Measurements from ENCODE around the gene CHRNA4.
"Not testable (repeated sequence)": the region's sequence is repeated elsewhere in the genome, so short reads cannot be mapped to it uniquely, and the experiment has no call there.

The CHRNA4 gene

DNA sequence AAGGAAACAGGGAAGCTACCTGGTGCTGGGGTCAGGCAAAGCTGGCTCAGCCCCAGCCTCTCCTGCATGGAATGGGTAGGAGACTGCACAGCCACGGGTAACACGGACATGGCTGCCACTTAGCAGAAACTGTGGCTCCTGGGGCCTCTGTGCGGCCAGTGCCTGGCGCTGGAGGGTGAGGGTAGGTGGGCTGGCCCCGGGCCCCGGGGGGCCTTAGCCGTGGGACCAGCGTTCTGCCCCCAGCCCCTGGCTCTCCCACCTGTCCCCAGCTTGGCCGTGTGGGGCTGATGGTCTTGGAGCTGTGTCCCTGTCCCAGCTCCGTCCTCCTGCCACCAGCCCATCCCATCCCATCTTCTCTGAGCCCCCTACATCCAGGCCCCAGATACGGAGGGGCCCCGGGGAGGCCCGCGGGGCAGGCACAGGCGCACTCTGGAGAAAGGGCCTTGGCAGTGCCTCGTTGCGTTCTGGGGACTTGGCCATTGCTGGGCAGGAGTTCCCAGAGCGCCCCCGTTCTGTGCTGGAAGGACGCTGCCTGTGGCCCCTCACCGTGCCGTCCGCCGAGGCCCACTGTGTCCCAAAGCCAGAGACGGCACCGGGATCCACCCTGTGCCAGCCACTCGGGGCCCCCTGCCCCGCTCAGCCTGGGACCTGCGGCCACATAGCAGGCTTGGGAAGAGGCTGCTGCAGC, 12.2 kb downstream of the CHRNA4 start:
- Histone ChIP-seq H3K4me3 (ENCODE audit: low read length) (no peak overlapping the region), H3K4me1 (ENCODE audit: control insufficient read depth, low read depth, low read length) (no peaks in the 10 kb centered on the region), H3K27ac (ENCODE audit: low read length) (no peak overlapping the region), H3K9me3 (ENCODE audit: control insufficient read depth, low read depth, low read length) (no peaks in the 10 kb centered on the region), H3K9ac (ENCODE audit: low read length) (no peak overlapping the region), H3K27me3 (ENCODE audit: control insufficient read depth, insufficient read depth, low read length) (no peaks in the 10 kb centered on the region), H3K36me3 (ENCODE audit: control insufficient read depth, low read depth, low read length) (no peaks in the 10 kb centered on the region)

DNA sequence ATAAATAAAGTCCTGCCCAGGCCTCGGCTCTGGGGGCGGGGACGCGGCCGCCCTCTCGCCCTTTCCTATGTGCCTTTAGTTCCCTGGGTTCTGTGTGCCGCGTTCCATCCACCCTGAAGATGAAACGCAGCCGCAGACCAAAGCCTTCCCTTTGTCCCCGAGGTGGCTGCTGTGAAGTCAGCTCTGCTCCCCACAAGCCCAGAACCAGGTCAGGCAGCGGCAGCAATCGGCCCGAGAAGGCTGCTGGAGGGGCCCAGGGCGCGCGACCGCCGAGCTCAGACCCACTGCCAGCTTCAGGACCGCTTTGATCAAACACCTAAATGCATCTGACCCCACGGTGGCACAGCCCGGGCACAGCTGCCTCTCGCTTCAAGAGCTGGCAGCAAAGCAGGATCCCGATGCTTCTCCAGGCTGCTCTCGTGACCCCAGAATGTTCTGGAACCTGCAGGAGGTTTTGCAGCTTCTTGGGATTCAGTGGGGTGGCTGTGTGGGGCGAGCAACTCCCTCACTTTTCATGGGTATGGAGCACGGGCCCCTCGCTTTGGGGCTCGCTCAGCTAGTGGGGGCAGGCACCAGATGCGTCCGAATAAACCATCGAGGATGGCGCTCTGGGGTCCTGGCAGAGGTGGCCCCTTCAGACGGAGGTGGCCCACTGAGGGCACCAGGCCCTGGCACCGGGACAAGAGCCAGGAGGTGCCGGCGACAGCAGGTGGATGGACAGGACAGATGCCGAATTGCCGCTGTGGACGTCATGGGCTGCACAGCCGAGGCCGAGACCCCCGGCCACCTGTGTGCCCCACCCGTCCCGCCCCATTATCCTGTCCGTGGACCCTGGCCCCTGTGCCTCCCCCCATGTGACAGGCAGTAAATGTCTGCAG, 13.0 kb downstream of the CHRNA4 start:
- no peaks in the 10 kb centered on the region for H3K9me3 ChIP-seq (ENCODE audit: control insufficient read depth, low read depth, low read length)
- H3K27ac ChIP-seq (ENCODE audit: low read length), result no peak overlapping the region
- no peaks in the 10 kb centered on the region for H3K36me3 ChIP-seq (ENCODE audit: control insufficient read depth, low read depth, low read length)
- no peaks in the 10 kb centered on the region for H3K4me1 ChIP-seq (ENCODE audit: control insufficient read depth, low read depth, low read length)
- H3K9ac ChIP-seq (ENCODE audit: low read length), result no peak overlapping the region
- H3K4me3 ChIP-seq (ENCODE audit: low read length), result no peak overlapping the region
- no peaks in the 10 kb centered on the region for H3K27me3 ChIP-seq (ENCODE audit: control insufficient read depth, insufficient read depth, low read length)

DNA sequence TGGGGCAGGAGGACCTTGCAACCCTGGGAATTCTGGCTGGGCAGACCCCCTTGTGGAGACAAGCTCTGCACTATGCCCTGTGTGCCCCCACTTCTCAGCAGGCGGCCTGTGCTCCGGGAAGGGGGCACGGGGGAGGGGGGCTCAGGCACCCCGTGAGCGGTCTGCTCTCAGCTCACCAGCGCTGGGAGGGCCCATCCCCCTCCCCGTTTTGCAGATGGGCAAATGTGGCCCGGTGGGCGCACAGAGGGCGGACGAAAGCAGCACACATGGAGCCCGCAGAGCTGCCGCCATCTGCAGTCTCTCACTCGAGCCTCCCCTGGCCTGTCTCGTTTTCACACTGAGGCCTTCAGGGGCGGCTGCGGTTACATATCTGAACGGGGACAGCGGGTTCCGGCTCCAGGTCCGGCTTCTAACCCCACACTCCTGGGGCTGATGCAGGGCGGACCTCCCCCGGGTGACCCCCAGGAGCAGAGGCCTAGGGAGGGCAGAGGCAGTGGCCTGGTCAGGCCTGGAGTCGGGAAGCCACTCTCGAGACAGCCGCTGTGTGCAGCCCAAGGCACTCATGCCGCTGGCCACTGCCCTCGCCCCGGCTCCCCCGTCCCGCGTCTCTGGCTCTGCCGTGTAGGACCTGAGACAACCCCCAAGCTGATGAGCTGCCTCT, 13.9 kb downstream of the CHRNA4 start:
- H3K4me1 ChIP-seq (ENCODE audit: control insufficient read depth, low read depth, low read length), result no peaks in the 10 kb centered on the region
- H3K27me3 ChIP-seq (ENCODE audit: control insufficient read depth, insufficient read depth, low read length), result no peaks in the 10 kb centered on the region
- no peaks in the 10 kb centered on the region for H3K36me3 ChIP-seq (ENCODE audit: control insufficient read depth, low read depth, low read length)
- H3K27ac ChIP-seq (ENCODE audit: low read length), result no peak overlapping the region
- no peaks in the 10 kb centered on the region for H3K9me3 ChIP-seq (ENCODE audit: control insufficient read depth, low read depth, low read length)
- H3K9ac ChIP-seq (ENCODE audit: low read length), result no peak overlapping the region
- H3K4me3 ChIP-seq (ENCODE audit: low read length), result no peak overlapping the region

DNA sequence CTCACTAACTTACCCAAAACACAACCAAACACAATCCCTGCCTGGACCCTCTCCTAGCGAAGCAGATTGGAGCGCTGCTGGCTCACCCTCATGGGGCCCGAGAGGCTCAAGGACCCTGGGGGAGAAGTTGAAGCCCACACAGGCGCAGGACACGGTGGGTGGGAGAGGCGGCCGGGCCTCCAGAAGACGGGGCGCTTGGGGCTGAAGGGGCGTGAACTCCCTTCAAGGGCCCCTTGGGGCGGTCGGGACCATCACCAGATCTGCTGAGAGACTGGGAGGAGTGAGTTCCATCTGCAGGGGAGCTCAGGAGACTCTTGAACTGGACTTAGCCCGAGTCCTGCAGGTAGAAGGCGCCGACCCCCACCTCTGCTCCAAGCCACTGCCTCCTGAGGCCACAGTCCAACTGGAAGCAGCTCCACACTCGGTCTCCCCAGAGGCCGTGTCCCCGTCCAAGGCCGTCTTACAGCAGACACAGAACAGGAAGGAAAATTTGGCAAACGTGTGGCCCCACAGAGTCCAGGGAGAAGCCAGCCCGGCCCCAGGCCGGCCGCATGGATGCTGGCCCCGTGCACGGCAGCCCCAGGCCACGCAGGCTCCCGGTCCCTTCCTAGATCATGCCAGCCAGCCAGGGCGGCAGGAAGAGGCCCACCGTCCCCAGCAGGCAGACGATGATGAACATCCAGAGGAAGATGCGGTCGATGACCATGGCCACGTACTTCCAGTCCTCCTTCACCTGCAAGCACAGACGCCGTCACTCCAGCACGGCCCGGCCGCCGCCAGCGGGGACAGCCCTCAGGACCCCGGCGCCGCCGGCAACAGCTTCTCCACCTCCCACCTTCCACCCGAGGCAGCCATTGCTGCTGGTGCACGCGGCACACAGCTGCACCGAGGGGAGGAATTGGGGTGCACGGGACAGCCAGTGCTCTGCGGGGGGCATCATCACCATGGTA, 14.7 kb downstream of the CHRNA4 start:
- Histone ChIP-seq H3K4me3 (ENCODE audit: low read length) (no peak overlapping the region), H3K27me3 (ENCODE audit: control insufficient read depth, insufficient read depth, low read length) (no peaks in the 10 kb centered on the region), H3K4me1 (ENCODE audit: control insufficient read depth, low read depth, low read length) (no peaks in the 10 kb centered on the region), H3K27ac (ENCODE audit: low read length) (no peak overlapping the region), H3K9me3 (ENCODE audit: control insufficient read depth, low read depth, low read length) (no peaks in the 10 kb centered on the region), H3K9ac (ENCODE audit: low read length) (no peak overlapping the region), H3K36me3 (ENCODE audit: control insufficient read depth, low read depth, low read length) (no peaks in the 10 kb centered on the region)

DNA sequence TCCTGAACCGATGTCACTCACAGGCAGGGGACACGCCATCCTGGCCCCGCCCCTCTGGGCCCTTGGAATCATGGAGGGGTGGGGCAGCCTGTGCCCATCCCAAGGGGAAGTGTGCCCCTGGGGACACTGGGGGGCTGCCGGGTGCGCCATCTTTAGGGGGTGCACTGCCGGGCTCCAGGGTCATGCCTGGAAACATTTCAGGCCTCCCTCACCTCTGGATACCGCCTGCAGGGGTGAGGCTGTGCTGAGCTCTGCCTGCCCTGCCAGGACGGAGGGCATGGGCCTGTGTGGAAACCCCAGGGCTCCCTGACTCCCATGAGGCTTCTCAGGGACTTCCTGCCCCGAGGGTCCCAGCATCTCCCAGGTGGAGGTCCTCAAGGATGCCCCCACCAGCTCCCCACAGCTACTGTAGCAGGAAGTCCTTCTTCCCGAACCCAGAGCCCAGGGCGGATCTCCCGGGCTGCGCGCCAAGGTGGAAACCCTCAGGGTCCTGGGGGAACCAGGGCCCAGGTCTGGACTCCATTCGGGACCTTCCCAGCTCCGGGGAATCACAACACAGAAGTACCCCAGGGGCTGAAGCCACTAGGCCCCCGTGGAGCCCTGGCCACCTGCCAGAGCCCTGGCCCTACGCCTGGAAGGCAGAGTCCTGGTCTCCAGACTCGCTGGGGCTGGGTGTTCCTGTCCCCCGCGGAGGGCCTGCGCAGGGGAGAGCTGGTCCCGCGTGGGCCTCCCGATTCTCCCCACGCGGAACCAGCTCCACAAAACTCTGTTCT, 15.6 kb downstream of the CHRNA4 start:
- Histone ChIP-seq H3K36me3 (ENCODE audit: control insufficient read depth, low read depth, low read length) (no peaks in the 10 kb centered on the region), H3K27ac (ENCODE audit: low read length) (no peak overlapping the region), H3K9me3 (ENCODE audit: control insufficient read depth, low read depth, low read length) (no peaks in the 10 kb centered on the region), H3K27me3 (ENCODE audit: control insufficient read depth, insufficient read depth, low read length) (no peaks in the 10 kb centered on the region), H3K9ac (ENCODE audit: low read length) (no peak overlapping the region), H3K4me1 (ENCODE audit: control insufficient read depth, low read depth, low read length) (no peaks in the 10 kb centered on the region), H3K4me3 (ENCODE audit: low read length) (no peak overlapping the region)

DNA sequence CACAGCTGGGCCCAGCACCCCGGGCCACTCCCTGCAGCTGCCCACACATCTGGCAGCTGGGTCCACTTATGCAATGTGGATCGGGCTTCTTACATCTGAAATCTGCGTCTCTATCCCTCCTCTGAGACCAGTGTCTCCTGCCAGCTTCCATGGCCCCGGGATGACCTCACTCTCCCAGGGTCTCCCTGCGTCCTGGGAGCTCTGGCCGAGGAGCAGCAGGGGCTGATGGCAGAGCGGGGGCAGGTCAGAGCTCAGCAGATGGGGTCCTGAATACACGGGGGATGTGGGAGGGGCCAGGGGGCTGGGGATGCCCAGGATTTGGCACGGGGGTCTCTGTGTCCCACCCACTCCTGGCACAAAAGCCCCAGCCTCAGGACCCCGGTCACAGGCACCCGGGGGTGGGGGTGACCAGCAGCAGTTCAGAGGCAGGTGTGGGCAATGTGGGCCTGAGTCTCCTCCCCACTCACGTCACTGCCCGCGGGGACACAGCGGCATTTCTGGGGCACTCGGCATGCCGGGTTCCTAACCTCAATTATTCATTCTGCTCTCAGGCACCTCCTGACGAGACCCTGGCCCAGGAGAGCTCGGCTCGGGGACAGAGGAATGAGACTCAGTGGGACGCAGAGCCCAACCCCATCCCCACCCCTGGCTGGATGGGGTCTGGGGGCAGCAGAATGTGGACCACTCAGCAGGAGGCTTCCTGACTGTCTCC, 16.4 kb downstream of the CHRNA4 start:
- Histone ChIP-seq H3K4me3 (ENCODE audit: low read length) (no peak overlapping the region), H3K27ac (ENCODE audit: low read length) (no peak overlapping the region), H3K4me1 (ENCODE audit: control insufficient read depth, low read depth, low read length) (no peaks in the 10 kb centered on the region), H3K27me3 (ENCODE audit: control insufficient read depth, insufficient read depth, low read length) (no peaks in the 10 kb centered on the region), H3K36me3 (ENCODE audit: control insufficient read depth, low read depth, low read length) (no peaks in the 10 kb centered on the region), H3K9me3 (ENCODE audit: control insufficient read depth, low read depth, low read length) (no peaks in the 10 kb centered on the region), H3K9ac (ENCODE audit: low read length) (no peak overlapping the region)

DNA sequence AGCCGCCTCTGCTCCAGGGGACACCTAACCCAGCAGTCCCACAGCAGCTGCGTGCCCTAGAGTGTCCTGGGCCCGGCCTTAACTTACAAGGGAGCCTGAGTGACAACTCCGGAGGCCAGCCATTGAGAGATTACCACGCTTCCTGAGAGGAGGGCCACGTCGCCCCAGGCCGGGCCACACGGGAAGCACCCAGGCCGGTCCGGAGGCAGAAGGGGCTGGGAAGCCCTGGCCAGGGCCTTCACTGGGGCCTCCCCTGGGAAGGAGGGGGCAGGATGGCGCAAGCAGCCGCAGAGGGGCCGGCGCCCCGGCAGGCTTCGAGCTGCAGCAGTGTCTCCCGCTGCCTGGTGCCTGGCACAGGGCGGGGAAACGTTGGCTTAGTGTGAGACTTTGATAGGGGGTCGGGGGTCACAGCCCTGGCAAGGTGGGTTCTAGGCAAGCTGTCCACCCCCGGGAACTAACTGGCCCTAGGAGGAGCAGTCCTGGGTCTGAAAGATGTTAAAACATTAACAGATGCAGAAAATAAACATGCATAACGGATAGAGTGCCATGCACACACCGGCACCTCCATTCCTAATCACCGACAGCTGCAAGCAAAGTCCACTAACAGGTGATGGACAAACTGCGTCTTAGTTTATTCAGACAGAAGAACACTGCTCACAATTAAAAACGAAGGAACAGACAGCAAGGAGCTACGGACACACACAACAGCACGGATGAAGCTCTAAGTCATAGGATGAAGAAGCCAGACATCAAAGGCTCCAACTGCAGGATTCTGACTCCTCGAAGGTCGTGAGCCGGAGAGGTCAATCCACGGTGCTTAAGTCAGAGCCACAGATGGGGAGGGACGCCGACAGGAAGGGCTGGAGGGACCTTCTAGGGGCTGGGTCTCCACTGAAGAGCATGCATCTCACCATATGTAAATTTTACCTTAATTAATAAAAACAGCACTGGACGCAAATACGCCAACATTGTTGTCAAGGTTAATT, 17.4 kb downstream of the CHRNA4 start:
- Histone ChIP-seq H3K36me3 (ENCODE audit: control insufficient read depth, low read depth, low read length) (no peaks in the 10 kb centered on the region), H3K4me3 (ENCODE audit: low read length) (no peak overlapping the region), H3K27me3 (ENCODE audit: control insufficient read depth, insufficient read depth, low read length) (no peaks in the 10 kb centered on the region), H3K27ac (ENCODE audit: low read length) (no peak overlapping the region), H3K9me3 (ENCODE audit: control insufficient read depth, low read depth, low read length) (no peaks in the 10 kb centered on the region), H3K4me1 (ENCODE audit: control insufficient read depth, low read depth, low read length) (no peaks in the 10 kb centered on the region), H3K9ac (ENCODE audit: low read length) (no peak overlapping the region)

DNA sequence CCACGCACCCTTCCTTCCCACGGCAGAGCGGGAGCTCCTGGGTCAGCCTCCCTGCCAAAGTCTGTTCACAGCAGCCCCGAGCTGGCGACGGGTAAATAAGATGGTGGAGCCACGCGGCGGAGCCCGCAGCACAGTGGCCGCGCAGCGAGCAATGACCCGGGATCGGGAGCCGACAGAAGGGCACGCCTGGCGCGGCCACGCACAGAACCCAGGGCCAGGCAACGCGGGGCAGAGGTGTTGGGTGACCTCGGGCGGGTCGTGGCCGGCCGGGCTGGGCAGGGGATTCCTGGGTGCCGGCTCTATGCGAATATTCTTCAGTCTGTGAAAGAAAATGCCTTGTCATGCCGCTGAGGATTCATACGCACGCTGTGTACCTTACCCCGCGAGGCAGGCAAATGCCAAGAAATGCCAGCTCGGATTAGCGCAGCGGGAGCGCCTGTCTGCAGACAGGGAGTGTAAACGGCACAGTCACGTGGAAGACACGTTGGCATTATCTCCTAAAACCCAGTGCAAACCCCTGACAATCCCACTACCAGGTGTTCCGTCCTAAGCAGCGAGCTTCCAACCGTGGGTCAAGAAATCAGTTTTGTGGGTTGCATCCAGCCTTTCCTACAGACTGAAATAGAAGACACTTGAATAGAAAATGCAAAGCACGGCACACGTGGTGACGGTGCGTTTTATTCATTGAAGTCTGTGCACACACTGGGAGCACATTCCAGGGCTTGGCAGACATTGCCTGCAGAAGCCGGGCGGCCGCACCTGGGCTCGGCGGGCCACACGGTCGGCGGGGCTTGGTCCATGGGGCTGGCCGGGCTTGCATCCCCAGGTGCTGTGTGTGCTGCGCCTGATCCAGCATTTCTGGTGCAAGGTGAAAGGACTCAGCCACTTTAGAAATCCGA, 18.3 kb downstream of the CHRNA4 start:
- Histone ChIP-seq H3K9ac (ENCODE audit: low read length) (no peak overlapping the region), H3K9me3 (ENCODE audit: control insufficient read depth, low read depth, low read length) (no peaks in the 10 kb centered on the region), H3K36me3 (ENCODE audit: control insufficient read depth, low read depth, low read length) (no peaks in the 10 kb centered on the region), H3K27me3 (ENCODE audit: control insufficient read depth, insufficient read depth, low read length) (peaks cover 3% of the 10 kb centered on the region), H3K27ac (ENCODE audit: low read length) (no peak overlapping the region), H3K4me1 (ENCODE audit: control insufficient read depth, low read depth, low read length) (no peaks in the 10 kb centered on the region), H3K4me3 (ENCODE audit: low read length) (no peak overlapping the region)

DNA sequence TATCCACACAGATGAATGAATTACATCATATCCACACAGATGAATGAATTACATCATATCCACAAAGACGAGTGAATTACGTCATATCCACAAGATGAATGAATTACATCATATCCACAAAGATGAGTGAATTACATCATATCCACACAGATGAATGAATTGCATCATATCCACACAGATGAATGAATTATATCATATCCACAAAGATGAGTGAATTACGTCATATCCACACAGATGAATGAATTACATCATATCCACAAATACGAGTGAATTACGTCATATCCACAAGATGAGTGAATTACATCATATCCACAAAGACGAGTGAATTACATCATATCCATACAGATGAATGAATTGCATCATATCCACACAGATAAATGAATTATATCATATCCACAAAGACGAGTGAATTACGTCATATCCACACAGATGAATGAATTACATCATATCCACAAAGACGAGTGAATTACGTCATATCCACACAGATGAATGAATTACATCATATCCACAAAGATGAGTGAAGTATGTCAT, 20.9 kb downstream of the CHRNA4 start:
- H3K9me3 ChIP-seq (ENCODE audit: control insufficient read depth, low read depth, low read length); H3K36me3 ChIP-seq (ENCODE audit: control insufficient read depth, low read depth, low read length); H3K4me1 ChIP-seq (ENCODE audit: control insufficient read depth, low read depth, low read length); H3K27ac ChIP-seq (ENCODE audit: low read length); H3K9ac ChIP-seq (ENCODE audit: low read length); H3K4me3 ChIP-seq (ENCODE audit: low read length): not testable (repeated sequence)
- peaks cover 13% of the 10 kb centered on the region for H3K27me3 ChIP-seq (ENCODE audit: control insufficient read depth, insufficient read depth, low read length)
